Hepatic stellate cell (primary cell): ENCODE results near the gene CRY2.

Source experiments
- DNase-seq: peaks from one replicate; pipeline ENCODE4 v3.0.0; 2011; ENCODE audit warnings: low spot score

Gene CRY2

GRCh38 chr11:45918331-45918941, 71.2 kb downstream of the CRY2 start:
- DNase-seq: peak; percentile 97

GRCh38 chr11:45918962-45919675, 71.8 kb downstream of the CRY2 start:
- no peak for DNase-seq

- DNase-seq: no peak
These were observed 72.7 kb downstream of the CRY2 start for GRCh38 chr11:45919806-45920530.

GRCh38 chr11:45920531-45921477, 73.5 kb downstream of the CRY2 start:
- DNase-seq: no peak

GRCh38 chr11:45921561-45922424, 74.5 kb downstream of the CRY2 start:
- DNase-seq: no peak

- no peak for DNase-seq
These were observed 75.3 kb downstream of the CRY2 start, which contains the start of gene LARGE2 for GRCh38 chr11:45922425-45923082. Gene LARGE2 (plus strand): TSS chr11:45922656. CDS start chr11:45922883, 227 bp downstream.

- no peak for DNase-seq
These were observed 77.0 kb downstream of the CRY2 start for GRCh38 chr11:45924036-45924915.

- no peak for DNase-seq
These were observed 77.7 kb downstream of the CRY2 start for GRCh38 chr11:45924927-45925326.

GRCh38 chr11:45925550-45925949, 78.3 kb downstream of the CRY2 start:
- DNase-seq: no peak

GRCh38 chr11:45926001-45926401, 78.7 kb downstream of the CRY2 start:
- no peak for DNase-seq

GRCh38 chr11:45926536-45927331, 79.5 kb downstream of the CRY2 start:
- DNase-seq: no peak

GRCh38 chr11:45927332-45927683, 80.0 kb downstream of the CRY2 start:
- no peak for DNase-seq

- DNase-seq: no peak
These were observed 80.6 kb downstream of the CRY2 start for GRCh38 chr11:45927684-45928413.

GRCh38 chr11:45928535-45929215, 81.4 kb downstream of the CRY2 start:
- DNase-seq: no peak

GRCh38 chr11:45929486-45930030, 82.3 kb downstream of the CRY2 start:
- no peak for DNase-seq

- no peak for DNase-seq
These were observed 82.9 kb downstream of the CRY2 start for GRCh38 chr11:45930031-45930794.
